HTERT RPE-1 (cell line): ENCODE data around the gene NXPH1.
"Not testable (repeated sequence)": the region's sequence is repeated elsewhere in the genome, so short reads cannot be mapped to it uniquely, and the experiment has no call there.

Source experiments
- in situ Hi-C: fragments of 300-500 bp; cut with MboI; formaldehyde crosslinking; loops from 4 replicates; pipeline ENCODE4 v1.14.3; 2020; ENCODE audit warnings: low sequenced_read_pairs

The NXPH1 gene

DNA sequence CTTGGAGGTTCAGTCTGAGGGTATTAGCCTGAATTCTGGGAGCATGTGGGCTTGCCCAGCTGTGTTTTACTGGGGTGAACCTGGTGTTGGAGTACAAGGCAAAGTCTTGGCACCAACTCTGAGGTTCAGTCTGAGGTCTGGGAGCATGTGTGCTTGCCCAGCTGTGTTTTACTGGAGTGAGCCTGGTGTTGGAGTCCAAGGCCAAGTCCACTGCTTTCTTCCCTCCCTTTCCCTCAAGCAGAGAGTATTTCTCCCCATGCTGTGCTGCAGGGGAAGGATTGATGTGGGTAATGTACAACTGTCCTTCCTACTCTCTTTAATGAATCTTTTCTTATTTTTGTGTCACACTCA, 236.1 kb downstream of the NXPH1 start:
- in situ Hi-C loops: no loop called here

DNA sequence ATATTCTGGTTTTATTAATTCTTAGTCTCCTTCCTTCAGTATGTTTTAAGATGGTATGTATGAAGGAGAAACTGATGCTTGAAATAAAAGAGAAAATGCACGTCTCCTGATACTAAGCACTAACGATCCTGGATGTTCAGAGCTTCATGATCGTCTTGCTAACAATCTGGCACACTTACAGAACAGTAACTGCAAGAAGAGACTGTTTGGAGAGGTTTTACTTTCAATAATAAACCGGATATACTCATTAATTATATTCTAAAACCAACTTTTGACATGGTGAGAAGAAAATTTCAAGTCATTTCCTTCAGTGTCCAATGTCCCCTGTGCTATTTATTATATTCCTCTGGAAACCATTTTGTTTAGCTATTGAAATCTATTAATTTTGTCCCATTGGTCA, 251.0 kb downstream of the NXPH1 start:
- in situ Hi-C loops: no loop called here

DNA sequence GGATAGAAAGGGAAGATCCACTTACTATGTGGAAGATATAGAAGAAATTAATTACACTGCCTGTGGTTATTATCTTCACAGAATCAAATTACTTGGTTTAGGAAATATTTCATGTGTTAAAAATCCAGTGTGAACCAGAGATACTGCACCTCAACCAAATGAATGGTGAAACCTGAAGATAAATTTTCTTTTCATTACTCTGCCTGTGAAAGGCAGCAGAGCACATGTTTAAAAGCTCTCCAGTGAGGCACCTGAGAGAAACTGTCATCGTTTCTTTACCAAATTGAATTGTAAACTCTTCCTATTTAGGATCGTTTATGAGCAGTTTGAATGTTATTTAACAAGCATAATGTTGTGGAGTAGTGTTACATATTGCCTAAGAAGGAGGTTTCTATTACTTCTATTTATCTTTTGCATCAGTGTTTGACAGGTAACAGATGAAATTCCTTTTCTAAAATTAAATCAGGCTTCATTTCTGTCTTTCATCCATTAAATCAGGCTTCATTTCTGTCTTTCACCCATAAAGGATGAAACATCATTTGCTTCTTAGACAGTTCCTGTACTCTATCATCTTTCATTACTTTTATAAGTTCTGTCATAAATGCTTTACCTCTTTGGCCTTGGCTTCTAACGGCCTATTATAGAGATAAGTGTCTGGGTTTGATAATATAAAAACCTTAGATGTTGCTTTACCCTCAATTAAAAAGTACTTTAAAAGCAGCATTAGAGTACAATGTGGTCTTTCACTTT, 266.6 kb downstream of the NXPH1 start:
- in situ Hi-C loops: no loop called here

DNA sequence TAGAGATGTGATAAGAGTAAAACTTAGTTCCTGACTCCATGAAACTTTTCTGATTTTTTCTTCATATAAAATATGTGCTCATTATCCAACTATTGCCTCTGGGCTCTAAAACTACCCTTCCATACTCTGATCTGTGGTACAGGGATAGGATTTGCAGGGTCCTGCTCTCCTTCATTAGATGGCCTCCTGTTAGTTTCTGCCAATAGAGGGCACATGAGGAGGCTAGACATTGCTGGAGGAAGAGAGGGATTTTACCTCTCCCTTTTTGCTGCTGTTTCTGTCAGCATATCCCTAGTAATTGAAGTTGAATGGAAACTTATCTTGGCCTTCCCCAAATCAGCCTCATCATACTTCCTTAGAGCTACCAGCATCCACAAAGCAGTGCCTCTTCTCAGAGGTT, 269.4 kb downstream of the NXPH1 start:
- in situ Hi-C loops: no loop called here

DNA sequence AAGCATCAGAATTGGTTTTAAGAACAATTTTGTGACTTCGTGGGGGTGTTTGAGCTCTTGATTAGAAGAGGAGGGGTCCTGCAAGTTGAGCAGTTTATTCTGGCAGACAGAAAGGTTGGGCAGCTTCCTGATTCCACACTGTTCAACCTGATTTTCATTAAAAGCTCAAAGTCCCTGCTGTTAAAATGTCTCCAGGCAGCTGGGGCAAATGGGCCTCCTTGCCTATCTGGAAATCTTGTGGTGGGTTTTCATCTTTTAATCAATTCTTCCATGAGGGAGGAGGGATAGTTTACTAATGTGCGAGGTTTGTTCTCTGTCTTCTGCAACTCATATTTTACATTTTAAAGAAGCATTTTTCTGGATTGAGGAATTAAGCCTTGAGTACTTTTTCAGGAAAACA, 276.7 kb downstream of the NXPH1 start:
- in situ Hi-C loops: no loop called here

DNA sequence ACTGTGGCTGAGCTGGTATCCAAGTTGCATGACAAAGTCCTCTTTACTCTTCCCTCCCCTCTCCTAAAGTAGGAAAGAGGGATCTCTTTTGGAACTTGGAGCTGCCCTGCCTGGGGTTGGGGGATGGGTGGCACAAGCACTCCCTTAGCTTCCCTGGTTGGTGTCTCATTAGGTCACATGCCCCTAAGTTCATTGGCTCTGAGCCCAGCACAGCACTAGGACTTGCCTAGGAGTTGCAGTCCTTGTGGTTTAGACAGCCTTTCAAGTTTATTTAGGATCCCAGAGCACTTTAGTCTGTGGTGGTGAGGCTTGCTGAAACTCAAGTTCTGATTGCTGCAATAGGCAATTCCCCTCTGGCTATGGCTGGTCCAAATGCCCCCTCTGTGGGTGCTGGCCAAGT, 281.4 kb downstream of the NXPH1 start:
- in situ Hi-C loops: no loop called here

DNA sequence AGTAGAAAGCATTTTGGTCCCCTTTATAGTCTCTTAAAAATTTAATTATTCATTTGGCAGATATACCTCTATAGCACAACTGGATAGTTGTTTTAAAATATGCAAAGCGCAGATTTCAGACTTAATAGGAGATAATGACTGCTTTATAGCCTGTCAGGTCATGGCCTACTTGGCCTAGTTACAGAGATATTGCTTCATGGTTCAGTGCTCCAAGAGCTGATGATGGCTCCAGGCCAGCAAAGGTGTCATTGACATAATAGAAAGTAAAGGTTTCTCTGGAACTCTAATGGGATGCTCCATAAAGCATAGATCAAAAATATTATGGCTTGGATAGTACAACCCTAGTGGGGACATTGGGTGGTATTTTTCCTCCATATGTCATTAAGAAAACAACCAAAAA, 285.7 kb downstream of the NXPH1 start:
- in situ Hi-C loops: no loop called here

DNA sequence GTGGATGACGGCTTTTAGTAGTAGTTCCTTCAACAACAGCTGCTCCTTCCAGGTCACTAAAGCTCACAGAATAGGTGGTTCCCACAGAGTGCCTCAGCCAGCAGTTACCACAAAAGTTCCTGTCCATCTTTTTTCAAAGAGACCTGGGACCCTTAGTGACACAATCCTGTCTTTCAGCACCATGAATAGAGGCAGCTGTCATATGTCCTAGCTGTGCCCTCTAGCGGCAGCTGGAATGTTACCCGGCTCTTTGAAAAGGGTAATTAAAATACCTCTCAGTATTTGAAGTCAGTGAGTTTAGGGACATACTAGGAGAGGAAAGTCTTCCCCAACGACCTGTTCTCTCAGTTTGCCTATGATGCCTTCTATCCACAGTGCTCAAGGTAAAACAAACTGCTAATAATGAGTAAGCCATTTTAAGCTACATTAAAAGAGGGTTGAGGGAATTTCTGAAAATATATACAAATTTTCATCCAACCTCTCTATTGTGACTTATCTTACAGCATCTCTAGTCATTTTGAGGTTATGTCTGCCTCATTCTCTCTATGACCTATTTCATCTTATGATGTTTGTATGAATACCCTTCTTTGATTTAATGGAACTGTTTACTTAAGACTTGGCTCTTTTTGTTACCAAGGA, 290.8 kb downstream of the NXPH1 start:
- in situ Hi-C loops: no loop called here

DNA sequence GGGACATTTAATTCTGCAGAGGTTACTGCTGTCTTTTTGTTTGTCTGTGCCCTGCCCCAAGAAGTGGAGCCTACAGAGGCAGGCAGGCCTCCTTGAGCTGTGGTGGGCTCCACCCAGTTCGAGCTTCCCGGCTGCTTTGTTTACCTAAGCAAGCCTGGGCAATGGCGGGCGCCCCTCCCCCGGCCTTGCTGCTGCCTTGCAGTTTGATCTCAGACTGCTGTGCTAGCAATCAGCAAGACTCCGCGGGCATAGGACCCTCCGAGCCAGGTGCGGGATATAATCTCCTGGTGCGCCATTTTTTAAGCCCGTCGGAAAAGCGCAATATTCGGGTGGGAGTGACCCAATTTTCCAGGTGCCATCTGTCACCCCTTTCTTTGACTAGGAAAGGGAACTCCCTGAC, 298.3 kb downstream of the NXPH1 start:
- in situ Hi-C loops: not testable (repeated sequence)

DNA sequence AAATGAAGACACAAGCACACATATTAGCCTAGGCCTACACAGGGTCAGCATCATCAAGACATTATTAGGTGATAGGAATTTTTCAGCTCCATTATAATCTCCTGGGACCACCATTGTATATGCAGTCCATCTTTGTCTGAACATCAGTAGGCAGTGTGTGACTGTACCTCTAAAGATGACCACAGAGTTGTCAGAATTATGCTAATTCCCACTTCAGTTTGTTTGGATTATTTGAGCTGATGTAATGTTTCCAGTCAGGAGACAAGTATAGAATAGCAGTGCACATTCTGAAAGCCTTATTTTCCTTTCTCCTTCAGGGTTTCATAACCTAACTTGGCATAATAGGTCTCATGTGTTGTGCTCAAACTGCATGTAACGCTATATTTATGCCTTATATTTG, 306.4 kb downstream of the NXPH1 start:
- in situ Hi-C loops: no loop called here

DNA sequence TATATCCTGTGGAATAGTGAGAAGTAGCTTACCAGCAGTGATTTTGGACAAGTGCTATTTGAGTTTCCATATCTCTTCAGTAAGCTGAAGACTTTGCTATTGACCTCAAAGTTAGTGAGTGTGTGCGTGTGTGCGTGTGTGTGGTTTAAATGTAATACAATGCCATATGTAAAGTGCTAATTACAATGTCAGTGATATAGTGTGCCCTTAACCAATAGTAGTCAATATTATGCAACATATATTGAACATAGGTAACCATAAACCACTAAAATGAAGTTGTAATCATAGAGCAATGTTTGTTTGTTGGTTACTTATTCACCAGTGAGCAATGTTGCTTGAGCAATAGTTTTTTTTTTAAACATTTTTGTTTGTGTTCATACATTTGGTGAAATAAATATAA, 309.4 kb downstream of the NXPH1 start:
- in situ Hi-C loops: no loop called here

DNA sequence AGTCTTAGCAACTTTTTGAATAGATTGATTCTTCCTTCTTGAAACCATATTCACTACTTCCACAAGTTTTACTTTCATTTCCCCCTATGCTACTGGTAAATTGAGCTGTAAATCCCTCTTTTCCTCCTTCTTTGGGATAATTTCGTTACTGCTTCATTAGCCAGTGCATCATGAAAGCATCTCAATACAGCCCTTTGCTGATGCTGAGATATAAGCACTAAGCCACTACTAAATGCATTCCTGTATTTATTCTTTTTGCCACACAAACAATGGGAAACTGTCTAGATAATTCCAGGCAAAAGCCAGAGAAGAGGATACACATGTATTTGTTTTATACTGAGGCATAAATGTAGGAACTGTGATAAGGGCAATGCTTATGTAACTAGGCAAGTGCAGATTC, 313.9 kb downstream of the NXPH1 start:
- in situ Hi-C loops: no loop called here

DNA sequence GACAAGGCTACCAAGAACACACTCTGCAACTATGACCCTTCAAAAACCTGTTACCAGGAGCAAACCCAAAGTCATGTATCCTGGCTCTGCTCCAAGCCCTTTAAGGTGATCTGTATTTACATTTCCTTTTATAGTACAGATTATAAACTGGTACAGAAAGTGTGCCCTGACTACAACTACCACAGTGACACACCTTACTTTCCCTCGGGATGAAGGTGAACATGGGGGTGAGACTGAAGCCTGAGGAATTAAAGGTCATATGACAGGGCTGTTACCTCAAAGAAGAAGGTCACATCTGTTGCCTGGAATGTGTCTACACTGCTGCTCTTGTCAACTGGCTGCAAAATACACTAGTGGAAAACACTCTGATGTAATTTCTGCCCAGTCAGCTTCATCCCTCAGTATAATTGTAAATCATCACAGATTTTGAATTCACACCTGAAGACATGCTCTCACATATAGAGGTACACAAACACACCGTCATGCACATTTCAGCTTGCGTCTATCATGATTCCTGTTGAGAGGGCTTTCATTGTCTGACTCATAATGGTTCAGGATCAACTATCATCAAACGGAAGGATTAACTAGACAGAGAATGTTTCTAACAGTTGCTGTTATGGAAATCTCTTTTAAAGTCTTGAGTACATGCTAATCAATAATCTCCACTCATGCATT, 318.3 kb downstream of the NXPH1 start:
- in situ Hi-C loops: no loop called here

DNA sequence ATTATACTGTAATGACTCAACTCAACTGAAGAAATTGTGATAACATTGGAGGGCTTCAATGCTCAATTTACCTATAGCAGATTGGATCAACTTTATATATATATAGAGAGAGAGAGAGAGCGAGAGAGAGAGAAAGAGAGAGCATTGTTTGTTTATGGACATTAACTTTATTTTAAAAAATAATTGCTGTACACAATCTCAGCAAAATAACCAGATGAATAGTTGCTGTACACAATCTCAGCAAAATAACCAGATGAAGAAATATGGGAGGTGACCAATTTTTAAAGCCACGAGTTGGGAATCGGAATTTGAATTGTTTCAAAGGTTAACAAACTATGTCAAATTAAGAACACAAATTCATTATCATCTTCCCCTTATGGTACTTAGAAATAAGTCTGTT, 319.9 kb downstream of the NXPH1 start:
- in situ Hi-C loops: no loop called here

DNA sequence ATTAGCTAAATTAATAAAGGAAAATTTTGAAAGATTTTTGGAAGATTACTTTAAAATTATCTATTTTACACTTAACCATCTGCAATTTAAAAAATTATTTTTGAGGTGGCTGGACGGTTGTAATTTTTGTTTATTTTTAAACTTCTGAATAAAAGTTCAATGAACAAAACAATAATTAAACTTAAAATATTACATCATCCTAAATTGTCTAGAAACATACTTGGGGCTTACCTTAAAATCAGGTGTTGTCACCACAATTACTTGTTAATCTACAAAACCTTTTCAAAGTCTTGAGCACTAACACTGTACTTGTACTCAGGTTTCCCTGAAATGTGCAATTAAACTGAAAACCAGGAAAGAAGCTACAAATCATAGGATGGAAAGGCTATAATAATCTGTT, 328.3 kb downstream of the NXPH1 start:
- in situ Hi-C loops: no loop called here

DNA sequence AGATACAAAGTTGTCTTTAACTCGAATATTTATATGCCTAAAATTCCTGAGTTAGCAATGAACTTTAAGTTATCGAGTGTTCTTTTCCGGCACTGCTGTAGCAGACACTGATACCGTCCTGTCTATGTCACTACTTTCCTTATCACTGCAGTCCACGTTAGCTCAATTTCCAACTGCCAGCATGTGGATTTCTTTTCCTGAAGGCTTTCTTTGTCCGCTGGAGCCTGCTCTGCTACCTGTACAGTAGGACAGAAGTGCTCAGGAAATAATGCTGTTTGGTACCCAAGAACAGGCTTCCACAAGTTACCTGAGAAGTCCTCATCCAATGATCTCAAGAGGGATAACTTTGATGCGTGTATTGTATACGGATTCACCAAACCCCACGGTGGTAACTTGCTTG, 329.4 kb downstream of the NXPH1 start:
- in situ Hi-C loops: no loop called here

DNA sequence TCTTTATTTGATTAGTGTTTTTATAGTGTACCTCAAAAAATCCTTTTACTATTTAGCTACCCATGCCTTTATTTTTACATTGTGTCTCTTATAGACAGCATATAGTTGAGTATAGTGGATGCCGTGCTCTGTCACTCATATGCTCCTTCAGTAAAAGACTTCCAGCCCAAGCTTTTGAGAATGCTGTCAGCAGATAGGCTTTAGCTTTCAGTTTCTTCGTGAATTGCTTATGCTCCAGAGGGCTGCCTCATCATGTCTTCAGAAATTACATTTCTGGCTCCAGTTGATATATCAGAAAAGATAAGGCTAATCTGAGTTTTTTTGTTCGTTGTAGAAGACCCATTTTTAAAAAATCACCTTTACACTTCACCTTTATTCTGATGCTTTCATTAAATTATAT, 332.0 kb downstream of the NXPH1 start:
- in situ Hi-C loops: no loop called here

DNA sequence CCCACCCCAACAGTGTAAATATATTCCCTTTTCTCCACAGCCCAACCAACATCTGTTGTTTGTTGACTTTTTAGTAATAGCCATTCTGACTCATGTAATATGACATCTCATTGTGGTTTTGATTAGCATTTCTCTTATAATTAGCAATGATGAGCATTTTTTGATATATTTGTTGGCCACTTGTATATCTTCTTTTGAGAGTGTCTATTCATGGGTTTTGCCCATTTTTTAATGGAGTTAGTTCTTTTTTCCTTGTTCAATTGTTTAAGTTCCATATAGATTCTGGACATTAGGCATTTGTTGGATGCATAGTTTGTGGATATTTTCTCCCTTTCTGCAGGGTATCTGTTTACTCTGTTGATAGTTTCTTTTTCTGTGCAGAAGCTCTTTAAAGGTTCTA, 340.1 kb downstream of the NXPH1 start:
- in situ Hi-C loops: no loop called here

DNA sequence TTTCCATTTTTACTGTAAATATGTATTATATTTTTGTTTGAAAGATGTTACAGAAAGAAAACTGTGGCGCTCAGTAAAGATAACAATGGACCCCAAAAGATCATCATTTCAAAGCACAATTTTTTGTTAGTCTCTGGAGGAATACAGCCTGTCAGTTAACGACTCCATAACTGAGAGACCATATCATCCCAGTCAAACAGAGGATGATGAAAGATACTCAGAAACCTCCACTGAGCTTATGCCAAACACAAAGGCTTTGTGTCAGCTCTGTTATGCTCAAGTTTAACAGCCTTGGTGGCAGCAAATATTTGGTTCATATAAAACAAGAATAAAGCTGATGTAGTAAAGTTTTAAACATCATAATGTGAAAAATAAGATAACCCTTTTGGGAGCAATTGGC, 345.1 kb downstream of the NXPH1 start:
- in situ Hi-C loops: no loop called here

DNA sequence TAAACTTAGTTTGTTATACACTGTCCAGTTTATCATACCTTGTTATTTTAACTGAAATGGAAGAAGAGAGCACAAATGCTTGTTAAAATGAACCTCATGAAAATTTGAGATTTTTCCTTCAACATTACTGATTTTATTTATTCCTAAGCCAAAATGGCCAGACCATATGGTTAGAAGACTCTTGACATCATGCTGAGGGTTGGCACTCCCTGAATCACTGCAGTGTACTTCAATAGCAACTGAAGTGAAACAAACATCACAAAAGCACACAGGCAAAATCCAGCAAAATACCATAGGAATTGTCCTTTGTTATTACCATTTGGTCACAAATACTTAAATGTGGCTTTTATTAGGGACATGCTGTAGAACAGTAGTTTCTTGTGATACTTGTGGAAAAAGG, 347.8 kb downstream of the NXPH1 start:
- in situ Hi-C loops: no loop called here

DNA sequence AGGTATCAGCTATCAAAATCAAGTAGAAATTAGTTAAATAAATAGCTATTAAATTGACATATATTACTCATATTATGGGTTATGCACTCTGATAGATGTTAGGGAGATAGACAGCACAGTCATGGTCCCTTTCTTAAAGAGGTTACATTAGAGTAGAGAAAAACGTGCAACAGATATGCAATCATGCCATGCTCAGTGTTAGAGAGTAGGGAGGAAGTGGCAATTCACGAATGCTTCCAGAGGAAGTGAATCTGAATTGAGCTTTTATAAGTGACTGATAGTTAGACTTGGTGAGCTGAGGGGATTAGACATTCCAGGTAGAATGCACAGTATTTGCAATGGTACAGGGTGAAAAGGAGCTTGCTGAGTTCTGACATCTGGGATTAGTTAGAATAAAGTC, 349.8 kb downstream of the NXPH1 start:
- in situ Hi-C loops: no loop called here

DNA sequence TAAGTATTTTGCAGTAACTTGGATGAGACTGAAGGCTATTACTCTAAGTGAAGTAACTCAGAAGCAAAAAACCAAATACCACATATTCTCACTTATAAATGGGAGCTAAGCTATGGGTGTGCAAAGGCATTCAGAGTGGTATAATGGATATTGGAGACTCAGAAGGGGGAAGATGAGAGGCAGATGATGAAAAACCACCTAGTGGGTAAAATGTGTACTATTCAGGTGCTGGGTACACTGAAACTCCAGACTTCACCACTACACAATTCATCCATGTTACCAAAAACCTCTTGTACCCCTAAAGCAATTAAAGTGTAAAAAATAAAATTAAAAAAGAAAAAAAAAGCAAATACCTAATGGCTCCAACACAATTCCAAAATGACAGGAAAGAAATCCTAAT, 351.7 kb downstream of the NXPH1 start:
- in situ Hi-C loops: no loop called here
